ENCODE measurements around the gene SKA2. TPM values are rescaled to one million over a fixed set of nuclear protein-coding genes. Genes with fewer than 3 reads are reported as not detected.
A peak's percentile ranks its signal among the peaks of the same experiment; 100 is the strongest.

Gene SKA2
- total and polyA plus RNA-seq, 2 donors (not counting 1 experiment from before 2014, with no cell fraction given) = 2.9 to 10.3 TPM

GRCh38 chr17:59062509-59062908, 92.5 kb downstream of the SKA2 start:
- H3K27me3 ChIP-seq (replicated peaks in 1 of 4; ENCODE audit: control extremely low read depth in 1 of 4, control insufficient read depth in 3 of 4, insufficient read depth in 4 of 4, low read length in 3 of 4) = no peaks in the 10 kb centered on the region
- no peaks in the 10 kb centered on the region for H3K9me3 Mint-ChIP-seq (ENCODE audit: insufficient read depth)
- H3K27me3 Mint-ChIP-seq = no peaks in the 10 kb centered on the region
- POLR2A ChIA-PET = no interaction called here
- 83% methylated on average over 1 of the region's 2 CpGs for WGBS (ENCODE audit: insufficient coverage)
- no peaks in the 10 kb centered on the region for H3K4me1 ChIP-seq (ENCODE audit: control insufficient read depth in 2 of 2, insufficient read depth in 2 of 2, low read length in 2 of 2)
- no peaks in the 10 kb centered on the region for H4K20me1 ChIP-seq (ENCODE audit: control insufficient read depth, insufficient read depth, low read length, poor library complexity, severe bottlenecking)
- no peak overlapping the region for H2AFZ ChIP-seq (ENCODE audit: insufficient read depth, low read depth, low read length, poor library complexity, severe bottlenecking)
- H3K27ac ChIP-seq (ENCODE audit: low read length in 2 of 2) = no peak overlapping the region
- H3K27ac Mint-ChIP-seq = no peak overlapping the region
- peaks cover 9 to 34% of the 10 kb centered on the region in 2 experiments for H3K36me3 ChIP-seq (replicated peaks in 1 of 2; ENCODE audit: control extremely low read depth in 1 of 2, control insufficient read depth in 1 of 2, extremely low read depth in 1 of 2, insufficient read depth in 2 of 2, low read length in 1 of 2)
- H3K79me2 ChIP-seq (ENCODE audit: control insufficient read depth, insufficient read depth, low read length) = no peaks in the 10 kb centered on the region
- H3K4me1 Mint-ChIP-seq = no peaks in the 10 kb centered on the region
- CTCF ChIA-PET = no interaction called here
- no peak overlapping the region for H3K4me3 ChIP-seq (ENCODE audit: control extremely low read depth in 1 of 5, extremely low read depth in 1 of 5, insufficient read depth in 1 of 5, low read depth in 2 of 5, low read length in 4 of 5)
- H3K9ac ChIP-seq (ENCODE audit: low read length) = no peak overlapping the region
- no peak overlapping the region for H3K4me2 ChIP-seq (replicated peaks; ENCODE audit: low read depth, low read length, poor library complexity, severe bottlenecking)
- intact Hi-C loops (cut with micrococcal nuclease) = no loop called here
- TF ChIP-seq EZH2 (IDR thresholded peaks at IDR 0.05; ENCODE audit: borderline replicate concordance, insufficient read depth, low read depth, low read length, poor library complexity, severe bottlenecking) (no peak), CTCF (IDR thresholded peaks at IDR 0.05) (no peak)
- ATAC-seq (ENCODE audit: low read depth) (no peak), DNase-seq (no peak)
- no peak overlapping the region for H3K4me3 Mint-ChIP-seq
- H3K9me3 ChIP-seq (ENCODE audit: control extremely low read depth in 1 of 3, control insufficient read depth in 2 of 3, insufficient read depth in 1 of 3, low read length in 2 of 3) = no peaks in the 10 kb centered on the region

Small RNAs within 50 kb of the gene (small RNA-seq; reads per million reads assigned to genes)
- gene MIR301A (ENCODE audit: insufficient read length, low read depth, low replicate concordance) = 42.3 reads per million, percentile 93 among the genes with 10 or more reads in this experiment
- gene MIR454 (ENCODE audit: insufficient read length, low read depth, low replicate concordance) = 12.9 reads per million, percentile 86 among the genes with 10 or more reads in this experiment
- gene RNU2-58P (ENCODE audit: insufficient read length, low read depth, low replicate concordance) = not detected

Other genes starting within 250 kb of the SKA2 start
- gene TRIM37, start 48.3 kb downstream of the SKA2 start, total RNA-seq = 28.3 and 33.8 TPM in 2 replicates
- 5.1 and 9.1 TPM in 2 replicates for gene TRIM37, start 48.3 kb downstream of the SKA2 start, polyA plus RNA-seq
- 0.75 and 1.5 TPM in 2 replicates for gene PRR11, start 560 bp upstream of the SKA2 start, total RNA-seq
- 1.0 and 1.2 TPM in 2 replicates for gene PRR11, start 560 bp upstream of the SKA2 start, polyA plus RNA-seq
- gene SMG8, start 54.8 kb upstream of the SKA2 start, total RNA-seq = 19.1 and 19.8 TPM in 2 replicates
- gene SMG8, start 54.8 kb upstream of the SKA2 start, polyA plus RNA-seq = 2.2 and 2.7 TPM in 2 replicates
- 2.7 and 2.8 TPM in 2 replicates for gene GDPD1, start 65.3 kb upstream of the SKA2 start, total RNA-seq
- 0.95 and 1.3 TPM in 2 replicates for gene GDPD1, start 65.3 kb upstream of the SKA2 start, polyA plus RNA-seq
- 51.8 and 53.9 TPM in 2 replicates for gene YPEL2, start 176.5 kb upstream of the SKA2 start, total RNA-seq
- 20.7 and 24.0 TPM in 2 replicates for gene YPEL2, start 176.5 kb upstream of the SKA2 start, polyA plus RNA-seq